Activated T-helper 1 cell treated with anti-CD3 and anti-CD28 coated beads, Interleukin-12 subunit alpha, Interleukin-12 subunit beta, Interleukin-2, Interleukin-4 antibody, amounts not matched to agents 30 ng/mL and 10 ng/mL and 1 ng/mL, durations not matched to agents 14 hours and 24 hours and 36 hours (primary cell): Measurements from ENCODE around the gene NLK. TPM values are rescaled to one million over a fixed set of nuclear protein-coding genes. Genes with fewer than 3 reads are reported as not detected.
"Not testable (repeated sequence)": the region's sequence is repeated elsewhere in the genome, so short reads cannot be mapped to it uniquely, and the experiment has no call there.

Experiments used
- DNase-seq: peaks from one replicate; pipeline ENCODE4 v3.0.0; 2021; ENCODE audit warnings: low spot score
- H3K27ac Mint-ChIP-seq: one replicate; pipeline ENCODE4 v1.8.0; 2021; ENCODE audit warnings: mild to moderate bottlenecking, mixed read lengths
- H3K27me3 Mint-ChIP-seq: one replicate; pipeline ENCODE4 v1.8.0; 2022; ENCODE audit warnings: mild to moderate bottlenecking, moderate library complexity, mixed read lengths; ENCODE audit not compliant: insufficient read depth
- H3K36me3 Mint-ChIP-seq: one replicate; pipeline ENCODE4 v1.8.0; 2021; ENCODE audit warnings: low read depth, mixed read lengths
- H3K4me1 Mint-ChIP-seq: one replicate; pipeline ENCODE4 v1.8.0; 2021; ENCODE audit warnings: low read depth, mixed read lengths
- H3K4me3 Mint-ChIP-seq: one replicate; pipeline ENCODE4 v1.8.0; 2021; ENCODE audit warnings: mild to moderate bottlenecking, moderate library complexity, mixed read lengths
- H3K9me3 Mint-ChIP-seq: one replicate; pipeline ENCODE4 v1.8.0; 2021; ENCODE audit warnings: mixed read lengths
- intact Hi-C: fragments of 100-400 bp; cut with micrococcal nuclease; formaldehyde crosslinking; loops from one replicate; pipeline ENCODE4 v1.15.1; 2024
- total RNA-seq: library from RNA; stranded (reverse); gene quantifications from 2 replicates; pipeline ENCODE4 v1.2.3, GENCODE V29; 2022

The NLK gene
- total RNA-seq = 13.6 and 15.5 TPM in 2 replicates

- intact Hi-C loops = loop anchor here (5.0 kb wide), 3 partner anchors 130 to 585 kb away; partner anchors contain the start of gene KSR1
- peaks cover 58% of the 10 kb centered on the region for H3K4me1 Mint-ChIP-seq
- no peak for DNase-seq
- H3K9me3 Mint-ChIP-seq = no peaks in the 10 kb centered on the region
- H3K27me3 Mint-ChIP-seq = peaks cover 6% of the 10 kb centered on the region
- H3K4me3 Mint-ChIP-seq = peak within 1 kb of the TSS; percentile 85
- peak within 1 kb of the TSS; percentile 80 for H3K27ac Mint-ChIP-seq
- peaks cover 18% of the 10 kb centered on the region for H3K36me3 Mint-ChIP-seq
Observed at GRCh38 chr17:28042657-28042720, at the start of gene NLK. Gene NLK (plus strand): TSS chr17:28042677. CDS start chr17:28042874, 197 bp downstream.

GRCh38 chr17:27993161-27993695 is 49.2 kb upstream of the NLK start:
- Mint-ChIP-seq H3K27me3 (peaks cover 14% of the 10 kb centered on the region), H3K36me3 (no peaks in the 10 kb centered on the region), H3K27ac (no peak overlapping the region), H3K4me3 (no peak overlapping the region), H3K4me1 (no peaks in the 10 kb centered on the region), H3K9me3 (no peaks in the 10 kb centered on the region)
- intact Hi-C loops = no loop called here
- no peak for DNase-seq

GRCh38 chr17:27993723-27994310 is 48.7 kb upstream of the NLK start:
- intact Hi-C loops = no loop called here
- H3K27ac Mint-ChIP-seq = no peak overlapping the region
- peaks cover 18% of the 10 kb centered on the region for H3K27me3 Mint-ChIP-seq
- H3K9me3 Mint-ChIP-seq = no peaks in the 10 kb centered on the region
- H3K4me1 Mint-ChIP-seq = no peaks in the 10 kb centered on the region
- DNase-seq = no peak
- H3K4me3 Mint-ChIP-seq = no peak overlapping the region
- H3K36me3 Mint-ChIP-seq = no peaks in the 10 kb centered on the region

- Mint-ChIP-seq H3K4me1 (no peaks in the 10 kb centered on the region), H3K4me3 (no peak overlapping the region), H3K9me3 (no peaks in the 10 kb centered on the region), H3K27ac (no peak overlapping the region), H3K27me3 (peaks cover 19% of the 10 kb centered on the region), H3K36me3 (no peaks in the 10 kb centered on the region)
- no peak for DNase-seq
- intact Hi-C loops = no loop called here
Observed at GRCh38 chr17:27994586-27994985, 47.9 kb upstream of the NLK start.

- no peaks in the 10 kb centered on the region for H3K9me3 Mint-ChIP-seq
- H3K36me3 Mint-ChIP-seq = no peaks in the 10 kb centered on the region
- H3K27me3 Mint-ChIP-seq = peaks cover 19% of the 10 kb centered on the region
- DNase-seq = no peak
- no peaks in the 10 kb centered on the region for H3K4me1 Mint-ChIP-seq
- no peak overlapping the region for H3K27ac Mint-ChIP-seq
- no peak overlapping the region for H3K4me3 Mint-ChIP-seq
- intact Hi-C loops = no loop called here
Observed at GRCh38 chr17:27995554-27995953, 46.9 kb upstream of the NLK start.

GRCh38 chr17:27996202-27997043 is 46.1 kb upstream of the NLK start:
- no peak for DNase-seq
- intact Hi-C loops = no loop called here
- H3K27me3 Mint-ChIP-seq = peaks cover 19% of the 10 kb centered on the region
- H3K36me3 Mint-ChIP-seq = no peaks in the 10 kb centered on the region
- no peaks in the 10 kb centered on the region for H3K4me1 Mint-ChIP-seq
- H3K4me3 Mint-ChIP-seq = no peak overlapping the region
- H3K9me3 Mint-ChIP-seq = no peaks in the 10 kb centered on the region
- no peak overlapping the region for H3K27ac Mint-ChIP-seq

- Mint-ChIP-seq H3K4me3 (no peak overlapping the region), H3K36me3 (no peaks in the 10 kb centered on the region), H3K9me3 (no peaks in the 10 kb centered on the region), H3K27me3 (peaks cover 19% of the 10 kb centered on the region), H3K4me1 (no peaks in the 10 kb centered on the region), H3K27ac (no peak overlapping the region)
- DNase-seq = no peak
- intact Hi-C loops = no loop called here
Observed at GRCh38 chr17:27997044-27997401, 45.5 kb upstream of the NLK start.

- Mint-ChIP-seq H3K27me3 (peaks cover 15% of the 10 kb centered on the region), H3K9me3 (no peaks in the 10 kb centered on the region), H3K36me3 (no peaks in the 10 kb centered on the region), H3K27ac (no peak overlapping the region), H3K4me3 (no peak overlapping the region), H3K4me1 (no peaks in the 10 kb centered on the region)
- intact Hi-C loops = no loop called here
- DNase-seq = no peak
Observed at GRCh38 chr17:27997522-27997921, 45.0 kb upstream of the NLK start.

- no peak overlapping the region for H3K4me3 Mint-ChIP-seq
- H3K27me3 Mint-ChIP-seq = peaks cover 6% of the 10 kb centered on the region
- no peak overlapping the region for H3K27ac Mint-ChIP-seq
- intact Hi-C loops = no loop called here
- H3K4me1 Mint-ChIP-seq = no peaks in the 10 kb centered on the region
- H3K36me3 Mint-ChIP-seq = no peaks in the 10 kb centered on the region
- no peak for DNase-seq
- no peaks in the 10 kb centered on the region for H3K9me3 Mint-ChIP-seq
Observed at GRCh38 chr17:28001149-28001548, 41.3 kb upstream of the NLK start.

GRCh38 chr17:28004344-28004743 is 38.1 kb upstream of the NLK start:
- DNase-seq = no peak
- H3K36me3 Mint-ChIP-seq = no peaks in the 10 kb centered on the region
- H3K4me3 Mint-ChIP-seq = no peak overlapping the region
- intact Hi-C loops = no loop called here
- H3K9me3 Mint-ChIP-seq = no peaks in the 10 kb centered on the region
- H3K4me1 Mint-ChIP-seq = no peaks in the 10 kb centered on the region
- peaks cover 2% of the 10 kb centered on the region for H3K27me3 Mint-ChIP-seq
- no peak overlapping the region for H3K27ac Mint-ChIP-seq

- H3K4me1 Mint-ChIP-seq, intact Hi-C loops, H3K4me3 Mint-ChIP-seq, H3K36me3 Mint-ChIP-seq, H3K9me3 Mint-ChIP-seq, H3K27me3 Mint-ChIP-seq, DNase-seq, H3K27ac Mint-ChIP-seq: not testable (repeated sequence)
Observed at GRCh38 chr17:28007925-28008324, 34.6 kb upstream of the NLK start.

- no peak for DNase-seq
- intact Hi-C loops = no loop called here
- Mint-ChIP-seq H3K27ac (no peak overlapping the region), H3K36me3 (no peaks in the 10 kb centered on the region), H3K27me3 (peaks cover 6% of the 10 kb centered on the region), H3K4me3 (no peak overlapping the region), H3K4me1 (no peaks in the 10 kb centered on the region), H3K9me3 (no peaks in the 10 kb centered on the region)
Observed at GRCh38 chr17:28008513-28008912, 34.0 kb upstream of the NLK start.

- Mint-ChIP-seq H3K36me3 (no peaks in the 10 kb centered on the region), H3K27ac (no peak overlapping the region), H3K4me1 (no peaks in the 10 kb centered on the region), H3K4me3 (no peak overlapping the region), H3K9me3 (no peaks in the 10 kb centered on the region), H3K27me3 (peaks cover 12% of the 10 kb centered on the region)
- DNase-seq = no peak
- intact Hi-C loops = no loop called here
Observed at GRCh38 chr17:28010406-28010805, 32.1 kb upstream of the NLK start.
